ENCODE results near the gene DYNC1I1. TPM values are rescaled to one million over a fixed set of nuclear protein-coding genes. Genes with fewer than 3 reads are reported as not detected.
A peak's percentile ranks its signal among the peaks of the same experiment; 100 is the strongest.

The DYNC1I1 gene
- total RNA-seq, 1 donor from 2014 or later = not detected

DNA sequence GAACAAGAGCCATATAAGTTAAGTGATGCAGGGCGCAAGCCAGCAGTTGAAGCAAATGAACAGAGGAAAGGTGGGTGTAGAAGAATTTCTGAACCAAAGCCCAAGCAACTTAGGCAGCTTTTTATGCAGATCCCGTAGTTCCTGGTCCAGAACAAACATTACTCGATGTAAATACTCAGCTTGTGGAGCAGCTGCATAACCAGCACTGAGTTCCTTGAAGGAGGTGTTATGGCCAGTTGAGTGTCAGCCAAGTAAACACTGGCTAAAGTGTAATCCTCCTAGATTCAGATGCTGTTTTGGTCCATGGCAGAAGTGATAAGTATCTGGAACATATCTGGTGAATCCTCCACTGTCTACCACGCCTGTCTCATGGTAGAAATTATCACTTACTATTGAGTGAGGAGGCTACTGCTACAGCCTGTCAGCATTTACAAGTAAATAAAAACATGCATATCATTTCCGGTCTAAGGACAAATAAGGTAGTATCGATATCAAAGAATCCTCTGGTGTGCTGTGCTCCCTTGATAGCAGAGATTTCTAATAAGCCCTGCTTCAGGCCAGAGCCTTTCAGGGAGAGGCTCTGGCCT, 213.9 kb downstream of the DYNC1I1 start:
- FAIRE-seq (no peak), DNase-seq (ENCODE audit: low read depth) (no peak)
- no peaks in the 10 kb centered on the region for H3K27me3 ChIP-seq (ENCODE audit: control insufficient read depth, insufficient read depth, low read length)
- TF ChIP-seq, protein P1, sequence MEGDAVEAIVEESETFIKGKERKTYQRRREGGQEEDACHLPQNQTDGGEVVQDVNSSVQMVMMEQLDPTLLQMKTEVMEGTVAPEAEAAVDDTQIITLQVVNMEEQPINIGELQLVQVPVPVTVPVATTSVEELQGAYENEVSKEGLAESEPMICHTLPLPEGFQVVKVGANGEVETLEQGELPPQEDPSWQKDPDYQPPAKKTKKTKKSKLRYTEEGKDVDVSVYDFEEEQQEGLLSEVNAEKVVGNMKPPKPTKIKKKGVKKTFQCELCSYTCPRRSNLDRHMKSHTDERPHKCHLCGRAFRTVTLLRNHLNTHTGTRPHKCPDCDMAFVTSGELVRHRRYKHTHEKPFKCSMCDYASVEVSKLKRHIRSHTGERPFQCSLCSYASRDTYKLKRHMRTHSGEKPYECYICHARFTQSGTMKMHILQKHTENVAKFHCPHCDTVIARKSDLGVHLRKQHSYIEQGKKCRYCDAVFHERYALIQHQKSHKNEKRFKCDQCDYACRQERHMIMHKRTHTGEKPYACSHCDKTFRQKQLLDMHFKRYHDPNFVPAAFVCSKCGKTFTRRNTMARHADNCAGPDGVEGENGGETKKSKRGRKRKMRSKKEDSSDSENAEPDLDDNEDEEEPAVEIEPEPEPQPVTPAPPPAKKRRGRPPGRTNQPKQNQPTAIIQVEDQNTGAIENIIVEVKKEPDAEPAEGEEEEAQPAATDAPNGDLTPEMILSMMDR (IDR thresholded peaks at IDR 0.05; ENCODE audit: insufficient read depth, low read length, severe bottlenecking) = no peak
- no peak overlapping the region for H3K4me3 ChIP-seq (ENCODE audit: low read depth, low read length)
- H3K36me3 ChIP-seq (ENCODE audit: control insufficient read depth, insufficient read depth, low read length) = no peaks in the 10 kb centered on the region

DNA sequence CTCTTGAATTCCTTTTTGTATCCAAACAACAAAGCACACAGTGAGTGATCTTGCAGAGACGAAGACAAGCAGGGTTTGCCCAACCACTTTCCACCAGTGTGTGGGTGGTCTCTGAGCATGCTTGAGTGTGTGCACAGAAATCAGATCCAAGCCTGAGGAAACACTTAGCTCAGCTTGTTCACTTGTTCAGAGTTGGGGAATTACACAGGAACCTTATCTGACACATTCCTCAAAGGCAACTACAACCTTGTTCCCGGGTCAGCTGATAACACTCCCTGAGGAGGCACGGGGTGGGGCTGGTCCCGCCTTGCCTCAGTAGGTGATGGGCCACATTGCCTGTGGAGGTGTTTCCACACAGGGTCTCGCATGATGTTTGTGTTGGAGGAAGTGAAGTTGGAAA, 216.9 kb downstream of the DYNC1I1 start:
- peak; percentile 73 for FAIRE-seq
- peak; percentile 1 for DNase-seq (ENCODE audit: low read depth)
- TF ChIP-seq, protein P1 (IDR thresholded peaks at IDR 0.05; ENCODE audit: insufficient read depth, low read length, severe bottlenecking) = no peak
- Histone ChIP-seq H3K4me3 (ENCODE audit: low read depth, low read length) (no peak overlapping the region), H3K36me3 (ENCODE audit: control insufficient read depth, insufficient read depth, low read length) (no peaks in the 10 kb centered on the region), H3K27me3 (ENCODE audit: control insufficient read depth, insufficient read depth, low read length) (no peaks in the 10 kb centered on the region)

DNA sequence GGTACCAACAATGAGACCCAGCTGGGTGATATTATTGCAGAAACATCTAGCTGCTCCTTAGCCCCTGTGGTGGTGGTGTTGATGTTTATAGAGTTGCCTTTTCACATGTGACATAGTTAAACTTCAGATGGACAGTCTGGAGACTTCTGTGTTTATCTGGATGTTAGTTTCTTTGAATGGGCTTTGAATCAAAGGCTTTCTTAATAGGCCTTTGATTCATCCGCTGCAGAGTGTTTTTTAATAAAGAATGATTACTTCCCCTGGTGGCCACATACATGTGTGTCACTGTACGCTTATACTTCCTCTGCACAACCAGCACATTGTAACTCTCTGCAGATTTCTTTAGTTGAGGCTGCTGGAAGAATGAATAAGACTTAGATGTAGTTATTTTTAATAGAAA, 221.0 kb downstream of the DYNC1I1 start:
- no peaks in the 10 kb centered on the region for H3K36me3 ChIP-seq (ENCODE audit: control insufficient read depth, insufficient read depth, low read length)
- H3K27me3 ChIP-seq (ENCODE audit: control insufficient read depth, insufficient read depth, low read length) = no peaks in the 10 kb centered on the region
- H3K4me3 ChIP-seq (ENCODE audit: low read depth, low read length) = no peak overlapping the region
- FAIRE-seq (no peak), DNase-seq (ENCODE audit: low read depth) (no peak)
- TF ChIP-seq, protein P1 (IDR thresholded peaks at IDR 0.05; ENCODE audit: insufficient read depth, low read length, severe bottlenecking) = no peak

DNA sequence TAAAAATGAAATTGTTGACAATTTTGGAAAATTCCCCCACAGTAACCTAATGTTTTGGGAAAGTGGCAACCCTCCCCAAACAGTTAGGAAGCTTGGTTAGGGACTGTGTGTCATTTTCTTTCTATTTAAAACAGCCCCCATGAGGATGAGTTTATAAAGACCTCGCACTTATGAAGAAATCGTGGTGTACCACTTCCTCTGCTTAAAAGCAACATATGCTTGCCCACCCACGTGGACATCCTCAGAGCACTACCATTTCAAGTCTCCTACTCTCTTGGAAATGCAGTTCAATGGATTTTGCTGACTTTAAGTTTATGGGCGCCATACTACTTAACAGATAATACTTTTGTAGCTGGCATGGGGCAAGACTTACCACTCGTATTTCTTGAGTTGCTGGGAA, 223.8 kb downstream of the DYNC1I1 start:
- H3K4me3 ChIP-seq (ENCODE audit: low read depth, low read length) = no peak overlapping the region
- TF ChIP-seq, protein P1 (IDR thresholded peaks at IDR 0.05; ENCODE audit: insufficient read depth, low read length, severe bottlenecking) = no peak
- FAIRE-seq (no peak), DNase-seq (ENCODE audit: low read depth) (no peak)
- no peaks in the 10 kb centered on the region for H3K36me3 ChIP-seq (ENCODE audit: control insufficient read depth, insufficient read depth, low read length)
- no peaks in the 10 kb centered on the region for H3K27me3 ChIP-seq (ENCODE audit: control insufficient read depth, insufficient read depth, low read length)

DNA sequence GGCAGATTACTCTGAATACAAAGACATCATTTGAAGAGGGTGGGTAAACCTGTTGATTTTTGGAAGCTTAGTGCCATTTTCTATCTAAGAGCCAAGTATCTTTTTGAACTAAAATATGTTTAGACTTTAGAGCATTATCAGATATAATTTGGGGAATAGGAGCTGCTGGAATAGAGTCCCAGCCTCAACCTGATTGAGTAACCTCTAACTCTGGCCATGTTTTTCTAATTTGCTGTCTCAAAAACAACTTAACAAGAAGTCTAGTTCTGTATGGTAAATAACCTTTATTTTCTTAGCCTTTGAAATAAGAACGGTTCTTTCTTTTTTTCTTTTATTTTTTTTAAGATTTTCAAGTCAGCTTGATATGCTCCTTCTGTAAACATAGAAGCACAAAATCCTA, 224.5 kb downstream of the DYNC1I1 start:
- TF ChIP-seq, protein P1 (IDR thresholded peaks at IDR 0.05; ENCODE audit: insufficient read depth, low read length, severe bottlenecking) = no peak
- Histone ChIP-seq H3K36me3 (ENCODE audit: control insufficient read depth, insufficient read depth, low read length) (no peaks in the 10 kb centered on the region), H3K27me3 (ENCODE audit: control insufficient read depth, insufficient read depth, low read length) (no peaks in the 10 kb centered on the region), H3K4me3 (ENCODE audit: low read depth, low read length) (no peak overlapping the region)
- DNase-seq (ENCODE audit: low read depth) (no peak), FAIRE-seq (no peak)

DNA sequence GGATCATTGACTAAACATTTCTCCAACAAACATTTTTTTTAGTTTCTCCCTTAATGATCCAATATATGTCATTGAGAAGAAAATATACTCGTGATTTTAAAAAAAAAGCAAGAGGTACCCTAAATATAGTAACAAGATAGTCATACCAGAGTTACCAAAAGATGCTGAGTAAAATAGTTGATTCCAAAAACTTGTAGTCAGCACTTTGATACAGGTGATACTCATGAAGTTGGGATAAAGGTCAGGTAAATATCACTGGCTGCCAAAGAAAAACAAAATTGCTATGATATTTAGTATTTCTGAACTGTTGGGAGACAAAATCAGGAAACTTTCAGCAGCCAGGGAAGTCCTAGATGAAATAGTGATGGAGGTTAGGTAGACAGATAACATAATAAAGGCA, 225.3 kb downstream of the DYNC1I1 start:
- TF ChIP-seq, protein P1 (IDR thresholded peaks at IDR 0.05; ENCODE audit: insufficient read depth, low read length, severe bottlenecking) = no peak
- FAIRE-seq (no peak), DNase-seq (ENCODE audit: low read depth) (no peak)
- Histone ChIP-seq H3K36me3 (ENCODE audit: control insufficient read depth, insufficient read depth, low read length) (no peaks in the 10 kb centered on the region), H3K4me3 (ENCODE audit: low read depth, low read length) (no peak overlapping the region), H3K27me3 (ENCODE audit: control insufficient read depth, insufficient read depth, low read length) (no peaks in the 10 kb centered on the region)

All from bronchial epithelial cell (primary cell).